Psoas muscle (tissue), 8 donors: ENCODE measurements around the gene SGF29. TPM values are rescaled to one million over a fixed set of nuclear protein-coding genes. Genes with fewer than 3 reads are reported as not detected.
A peak's percentile ranks its signal among the peaks of the same experiment; 100 is the strongest.

Experiments used
- ATAC-seq, 4 donors: fragments of 200-7000 bp; cut with Tn5 transposase; one replicate each; pipeline ENCODE4 v1.9.1; 2020; ENCODE audit warnings: moderate library complexity in 3 of 4, mild to moderate bottlenecking in 2 of 4
- DNase-seq, 2 donors: peaks; one replicate each; pipeline ENCODE4 v3.0.0-alpha.2; 2020
- H3K27ac ChIP-seq: fragments of 200-600 bp; one replicate; pipeline ENCODE4 v1.8.0; 2022
- H3K27me3 ChIP-seq, 3 donors: fragments of 200-600 bp in 1 of 3; one replicate each; pipeline versions ENCODE4 v1.6.1 to v1.8.0; 2013 to 2022; ENCODE audit warnings: low read length in 2 of 3, mild to moderate bottlenecking in 2 of 3, moderate library complexity in 1 of 3; ENCODE audit not compliant: insufficient read depth in 3 of 3
- H3K36me3 ChIP-seq, 2 donors: fragments of 200-600 bp in 1 of 2; one replicate each; pipeline versions ENCODE4 v1.6.1 to v1.8.0; 2013 to 2022; ENCODE audit warnings: low read depth in 1 of 2, mild to moderate bottlenecking in 1 of 2, moderate library complexity in 1 of 2; ENCODE audit not compliant: insufficient read depth in 1 of 2
- H3K4me1 ChIP-seq: fragments of 200-600 bp; one replicate; pipeline ENCODE4 v1.8.0; 2022
- H3K4me3 ChIP-seq: fragments of 200-600 bp; one replicate; pipeline ENCODE4 v1.8.0; 2022; ENCODE audit warnings: mild to moderate bottlenecking
- H3K9me3 ChIP-seq: fragments of 200-600 bp; one replicate; pipeline ENCODE4 v1.8.0; 2022
- CTCF ChIP-seq: fragments of 200-600 bp; IDR thresholded peaks from one replicate; pipeline ENCODE4 v1.8.0; 2022; ENCODE audit warnings: antibody characterized with exemption
- WGBS, 3 donors: extraction: QIAGEN DNeasy Blood & Tissue Kit; methylation state at CpG; one replicate each; pipeline versions ENCODE4 v1.1.6 to v1.1.7; 2013; 5-methylcytosine and 5-hydroxymethylcytosine counted together
- intact Hi-C, 2 donors: fragments of 100-400 bp; cut with DNase I; formaldehyde crosslinking; loops; one replicate each; pipeline versions ENCODE4 v1.11.0 to v1.14.2; 2022
- polyA plus RNA-seq, 3 donors: library from polyadenylated mRNA; stranded (reverse); fragments of 200-250 nt; gene quantifications; one replicate each; pipeline ENCODE4 v1.2.3, GENCODE V29; 2013
- total RNA-seq, 4 donors: library from RNA; stranded (reverse); fragmentation: NEBNext Ultra II Directional in 2 of 4; extraction: Animal tissue kit (Norgen Biotek cat#: 25700) in 2 of 4; gene quantifications; one replicate each; pipeline versions ENCODE4 v1.2.1 to v1.2.4, GENCODE V29; 2021 to 2023
- donor health status: healthy with polysubstance abuse.
- donor health status: DM: no; HTN: no; CAD: no; lungs with moderate emphysema.
- donor health status: Bipolar disorder and iron deficiency.
- donor health status: healthy.
- donor health status: DM: yes; HTN: yes; CAD: no.
- donor health status: DM: no; HTN: no; CAD: no.
- donor health status: DM: no; HTN: no; CAD: no.
- donor health status: DM: yes; HTN: yes; CAD: no.

Gene SGF29
- total and polyA plus RNA-seq, 7 donors: 20.5 to 48.3 (median 28.0) TPM

GRCh38 chr16:28527985-28528384 lies 25.7 kb upstream of the SGF29 start:
- TF ChIP-seq CTCF: no peak
- DNase-seq: no peak
- WGBS, 3 donors: 79 to 89% (median 88%) methylated on average over 5 of the region's 5 CpGs
- intact Hi-C loops: no loop called here
- no peak overlapping the region for H3K4me3 ChIP-seq
- H3K36me3 ChIP-seq: no peaks in the 10 kb centered on the region
- H3K27me3 ChIP-seq: no peaks in the 10 kb centered on the region
- peaks cover 3% of the 10 kb centered on the region for H3K4me1 ChIP-seq
- ATAC-seq: no peak
- H3K9me3 ChIP-seq: no peaks in the 10 kb centered on the region
- H3K27ac ChIP-seq: no peak overlapping the region

- no peak for DNase-seq
- Histone ChIP-seq H3K4me1 (peaks cover 3% of the 10 kb centered on the region), H3K9me3 (no peaks in the 10 kb centered on the region), H3K27ac (no peak overlapping the region), H3K4me3 (no peak overlapping the region), H3K36me3 (no peaks in the 10 kb centered on the region), H3K27me3 (no peaks in the 10 kb centered on the region)
- no peak for ATAC-seq
- 72 to 80% (median 79%) methylated on average over 5 of the region's 5 CpGs for WGBS, 3 donors
- no peak for TF ChIP-seq CTCF
- intact Hi-C loops: no loop called here
These were observed 25.3 kb upstream of the SGF29 start for GRCh38 chr16:28528463-28528867.

GRCh38 chr16:28529124-28529523 lies 24.6 kb upstream of the SGF29 start:
- no peak overlapping the region for H3K4me3 ChIP-seq
- H3K27me3 ChIP-seq: no peaks in the 10 kb centered on the region
- TF ChIP-seq CTCF: no peak
- ATAC-seq (no peak), DNase-seq (no peak)
- H3K27ac ChIP-seq: no peak overlapping the region
- no peaks in the 10 kb centered on the region for H3K36me3 ChIP-seq
- intact Hi-C loops: no loop called here
- no peaks in the 10 kb centered on the region for H3K9me3 ChIP-seq
- H3K4me1 ChIP-seq: peaks cover 3% of the 10 kb centered on the region

- WGBS, 3 donors: 51 to 62% (median 51%) methylated on average over 9 of the region's 9 CpGs
- Histone ChIP-seq H3K4me1 (peaks cover 17% of the 10 kb centered on the region), H3K27me3 (no peaks in the 10 kb centered on the region), H3K9me3 (no peaks in the 10 kb centered on the region), H3K4me3 (no peak overlapping the region), H3K27ac (peak overlapping the region; percentile 97), H3K36me3 (peaks cover 0 to 6% of the 10 kb centered on the region in 2 donors)
- ATAC-seq (peak; percentile 66 to 83 (median 80)), DNase-seq (peak; percentile 87 to 93)
- no peak for TF ChIP-seq CTCF
- intact Hi-C loops: no loop called here
These were observed 21.7 kb upstream of the SGF29 start for GRCh38 chr16:28531777-28532744.
